Esophagus mucosa (tissue), 1 donor: Measurements from ENCODE around the gene PSMB2. TPM values are rescaled to one million over a fixed set of nuclear protein-coding genes. Genes with fewer than 3 reads are reported as not detected.

Source experiments
- ATAC-seq: fragments of 200-7000 bp; cut with Tn5 transposase; one replicate; pipeline ENCODE4 v1.9.1; 2020
- total RNA-seq: library from RNA; stranded (reverse); gene quantifications from one replicate; pipeline ENCODE4 v1.2.4, GENCODE V29; 2023
- donor health status: DM: yes; HTN: yes; CAD: no.

Gene PSMB2
- total RNA-seq, 1 donor from 2014 or later = 54.6 TPM

DNA sequence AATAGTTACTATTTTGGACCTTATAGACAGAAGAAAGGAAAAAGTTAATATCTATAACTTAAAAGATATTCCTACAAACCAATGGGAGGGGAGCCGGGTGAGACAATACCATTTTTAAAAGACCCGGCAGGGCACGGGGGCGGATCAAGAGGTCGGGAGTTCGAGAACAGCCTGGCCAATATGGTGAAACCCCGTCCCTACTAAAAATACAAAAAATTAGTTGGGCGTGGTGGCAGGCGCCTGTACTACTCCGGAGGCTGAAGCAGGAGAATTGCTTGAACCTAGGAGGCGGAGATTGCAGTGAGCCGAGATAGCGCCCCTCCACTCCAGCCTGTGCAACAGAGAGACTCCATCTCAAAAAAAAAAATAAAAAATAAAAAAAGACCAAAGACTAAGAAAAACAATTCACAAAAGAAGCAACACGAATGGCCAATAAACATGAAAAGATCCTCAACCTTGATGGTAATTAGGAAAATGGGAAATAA lies 1.2 kb upstream of the PSMB2 start:
- no peak for ATAC-seq

DNA sequence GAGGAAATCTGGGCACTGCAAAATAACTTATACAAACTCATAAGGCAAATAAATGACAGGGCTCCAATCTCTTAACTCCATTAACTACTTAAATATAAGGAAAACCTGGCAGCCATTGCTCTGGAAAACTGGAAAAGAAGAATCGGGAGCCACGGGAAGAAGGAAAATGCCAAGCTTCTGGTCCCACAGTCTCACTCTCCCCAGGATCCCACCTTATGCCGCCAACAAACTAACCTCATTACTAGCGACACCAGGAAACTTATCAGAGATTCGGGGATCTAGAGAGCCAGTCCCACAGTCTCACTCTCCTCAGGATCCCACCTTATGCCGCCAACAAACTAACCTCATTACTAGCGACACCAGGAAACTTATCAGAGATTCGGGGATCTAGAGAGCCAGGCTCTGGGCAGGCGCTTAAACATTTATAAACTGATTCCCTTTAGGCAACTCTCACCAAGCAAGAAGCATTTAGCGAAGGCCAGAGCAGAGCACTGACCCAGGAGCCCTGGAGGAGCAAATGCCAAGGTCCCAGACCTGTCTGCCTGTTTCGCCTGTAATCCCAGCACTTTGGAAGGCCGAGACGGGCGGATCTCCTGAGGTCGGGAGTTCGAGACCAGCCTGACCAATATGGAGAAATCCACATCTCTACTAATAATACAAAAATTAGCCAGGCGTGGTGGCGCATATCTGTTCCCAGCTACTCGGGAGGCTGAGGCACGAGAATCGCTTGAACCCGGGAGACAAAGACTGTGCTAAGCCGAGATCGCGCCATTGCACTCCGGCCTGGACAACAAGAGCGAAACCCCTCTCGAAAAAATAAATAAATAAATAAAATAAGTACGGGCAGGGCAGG lies 720 bp downstream of the PSMB2 start:
- ATAC-seq = no peak

DNA sequence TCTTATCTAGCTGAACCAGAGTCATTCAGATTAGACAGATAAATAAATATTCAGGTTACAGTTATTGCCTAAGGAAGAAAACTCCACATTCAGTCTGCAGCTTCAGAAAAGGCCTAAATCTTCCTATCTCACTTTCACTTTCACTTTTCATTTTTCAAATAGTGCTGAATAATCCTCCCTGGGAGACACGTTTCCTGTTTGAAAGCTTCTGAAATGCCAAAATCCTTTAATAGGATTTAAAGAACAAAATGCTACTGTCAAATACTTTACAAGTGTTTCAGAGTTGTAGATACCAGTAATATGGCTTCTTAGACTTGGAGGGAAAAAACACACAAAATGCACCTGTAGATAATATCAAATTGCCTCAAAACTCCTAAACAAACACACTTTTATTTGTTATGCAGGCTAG lies 3.9 kb downstream of the PSMB2 start:
- no peak for ATAC-seq

GRCh38 chr1:35633547-35633946 lies 7.8 kb downstream of the PSMB2 start:
- ATAC-seq = no peak

- no peak for ATAC-seq
These were observed 9.9 kb downstream of the PSMB2 start for GRCh38 chr1:35631396-35631795.

DNA sequence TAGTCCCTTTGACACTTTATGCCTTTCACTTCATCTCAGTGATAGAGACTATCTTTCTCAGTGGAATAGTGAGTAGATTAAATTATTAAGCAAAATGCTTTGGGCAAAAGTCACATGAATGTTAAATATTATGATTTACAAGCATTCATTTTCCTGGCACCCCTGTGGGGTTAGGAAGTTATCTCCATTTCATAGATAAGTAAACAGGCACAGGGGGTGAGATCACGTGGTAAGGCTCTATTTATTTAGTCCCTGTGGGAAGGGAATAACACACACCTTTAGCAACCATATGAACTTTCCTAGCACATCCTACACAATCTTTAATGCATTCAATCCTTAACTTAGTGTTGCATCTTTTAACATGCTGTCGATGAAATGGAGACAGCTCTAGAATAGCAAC lies 12.3 kb downstream of the PSMB2 start:
- no peak for ATAC-seq

DNA sequence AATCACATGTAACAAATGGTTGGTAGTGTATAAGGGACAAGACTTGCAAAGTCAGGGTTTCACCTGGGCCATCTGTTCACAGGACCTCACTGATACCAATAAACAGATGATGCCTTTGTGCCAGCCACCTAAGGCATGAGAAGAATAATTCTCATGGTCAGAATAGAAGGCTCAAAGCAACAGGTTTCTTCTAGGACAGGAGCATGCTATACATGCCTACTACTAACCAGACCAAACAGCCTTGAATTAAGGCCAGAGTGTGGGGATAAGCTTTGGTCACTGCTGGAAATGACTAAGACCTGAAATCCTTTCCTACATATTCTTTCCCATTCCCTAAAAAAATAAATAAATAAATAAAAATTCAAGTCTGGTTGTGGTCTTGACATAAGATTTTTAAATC lies 17.5 kb downstream of the PSMB2 start:
- ATAC-seq = no peak

- no peak for ATAC-seq
These were observed 18.7 kb downstream of the PSMB2 start for GRCh38 chr1:35622510-35623178.

DNA sequence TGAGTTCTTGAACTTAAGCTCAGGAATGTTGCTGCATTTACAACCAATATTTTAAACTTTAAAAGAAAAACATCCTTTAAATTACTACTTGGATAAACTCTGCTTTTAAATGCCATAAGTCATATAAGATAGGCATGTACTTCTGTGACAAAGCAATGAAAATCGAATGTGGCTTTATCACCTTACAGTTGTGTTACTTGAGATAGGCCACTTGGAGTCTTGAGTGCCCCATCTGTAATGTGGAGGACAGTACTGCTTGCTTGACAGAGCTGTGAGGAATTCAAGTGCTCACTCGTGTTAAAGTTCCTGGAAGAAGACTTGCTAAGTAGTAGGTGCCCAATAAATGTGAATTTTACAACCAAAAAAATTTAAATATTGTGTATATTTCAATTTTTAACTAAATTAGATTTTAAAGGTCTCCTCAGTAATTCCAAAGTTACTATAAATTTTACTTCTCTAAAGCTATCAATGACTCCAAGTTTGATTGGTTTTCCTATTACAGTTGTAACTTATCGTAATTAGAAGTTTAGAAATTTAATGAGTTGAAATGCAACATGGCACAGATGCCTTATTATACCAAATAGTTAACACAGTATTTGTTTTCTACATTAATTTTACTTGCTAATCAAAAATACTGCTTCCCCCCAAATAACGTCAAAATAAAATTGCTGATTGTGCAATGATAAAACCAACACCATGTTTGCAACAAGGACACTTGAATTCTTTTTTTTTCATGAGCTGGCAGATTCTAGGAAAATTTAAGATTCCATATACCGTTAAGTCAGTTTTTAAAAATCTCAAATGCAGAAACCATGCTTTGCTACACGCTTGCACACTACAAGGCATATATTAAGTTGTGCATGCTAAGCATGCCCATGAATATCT lies 21.8 kb downstream of the PSMB2 start:
- no peak for ATAC-seq

GRCh38 chr1:35615440-35615839 lies 25.9 kb downstream of the PSMB2 start:
- ATAC-seq = no peak

DNA sequence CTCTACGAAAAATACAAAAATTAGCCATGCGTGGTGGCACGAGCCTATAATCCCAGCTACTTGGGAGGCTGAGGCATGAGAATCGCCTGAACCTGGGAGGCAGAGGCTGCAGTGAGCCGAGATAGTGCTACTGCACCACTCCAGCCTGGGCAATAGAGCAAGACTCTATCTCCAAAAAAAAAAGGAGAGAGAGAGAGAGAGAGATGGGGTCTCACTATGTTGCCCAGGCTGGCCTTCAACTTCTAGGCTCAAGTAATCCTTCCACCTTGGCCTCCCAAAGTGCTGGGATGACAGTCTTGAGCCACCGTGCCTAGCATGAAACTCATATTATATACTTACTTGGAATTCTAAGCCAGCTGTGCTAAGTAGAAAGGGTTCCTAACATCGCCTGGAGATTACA lies 29.7 kb downstream of the PSMB2 start:
- ATAC-seq = no peak

DNA sequence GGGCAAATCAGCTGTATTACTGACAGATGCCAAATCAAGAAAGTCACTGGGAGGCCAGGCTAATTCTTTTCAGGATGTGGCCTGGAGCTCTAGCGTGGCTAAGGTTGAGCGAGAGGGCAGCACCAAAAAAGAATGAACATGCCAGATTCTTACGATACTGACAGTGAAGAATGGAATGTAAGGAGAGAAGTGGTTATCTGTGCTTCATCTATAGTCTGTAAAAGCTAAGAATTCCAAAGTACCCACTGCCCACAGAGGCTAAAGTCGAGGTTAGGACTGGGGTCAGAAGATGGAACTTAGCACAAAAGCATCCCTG lies 35.5 kb downstream of the PSMB2 start:
- ATAC-seq = no peak

DNA sequence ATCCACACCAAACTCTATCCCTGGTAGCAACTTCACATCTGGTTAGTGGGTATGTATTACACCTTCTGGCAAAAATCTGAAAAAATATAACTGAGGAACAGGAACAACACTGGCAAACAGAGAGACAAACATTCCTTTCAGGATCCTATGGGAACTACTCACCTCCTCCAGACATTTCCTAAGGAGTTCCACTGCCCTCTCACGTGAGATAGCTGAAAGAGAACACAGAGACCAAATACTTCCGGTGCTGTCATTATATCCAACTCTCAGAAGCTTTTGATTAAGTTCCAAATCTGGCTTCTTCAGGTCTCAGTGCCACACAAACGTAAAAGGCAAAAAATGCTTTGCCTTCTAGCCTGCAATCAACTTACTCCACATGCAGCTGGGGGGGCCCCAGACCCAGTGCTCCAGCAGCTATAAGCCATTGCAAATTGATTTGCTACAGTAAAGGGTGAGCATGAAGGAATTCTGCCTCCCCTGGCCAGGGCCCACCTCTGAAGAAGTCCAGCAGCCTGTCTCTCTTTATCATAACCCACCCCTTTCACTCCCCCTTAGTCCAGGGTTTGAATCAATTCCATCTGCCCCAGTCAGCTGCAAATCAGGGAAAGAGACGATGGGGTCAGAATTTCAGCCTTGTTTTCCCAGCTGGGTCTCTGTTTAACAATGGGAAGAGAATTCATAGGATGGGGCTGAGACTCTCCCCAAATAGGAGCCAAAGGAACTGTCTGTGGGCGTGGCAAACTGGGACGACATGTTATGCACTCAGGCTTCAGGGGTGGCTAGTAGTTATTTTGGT lies 36.1 kb downstream of the PSMB2 start:
- ATAC-seq = no peak

DNA sequence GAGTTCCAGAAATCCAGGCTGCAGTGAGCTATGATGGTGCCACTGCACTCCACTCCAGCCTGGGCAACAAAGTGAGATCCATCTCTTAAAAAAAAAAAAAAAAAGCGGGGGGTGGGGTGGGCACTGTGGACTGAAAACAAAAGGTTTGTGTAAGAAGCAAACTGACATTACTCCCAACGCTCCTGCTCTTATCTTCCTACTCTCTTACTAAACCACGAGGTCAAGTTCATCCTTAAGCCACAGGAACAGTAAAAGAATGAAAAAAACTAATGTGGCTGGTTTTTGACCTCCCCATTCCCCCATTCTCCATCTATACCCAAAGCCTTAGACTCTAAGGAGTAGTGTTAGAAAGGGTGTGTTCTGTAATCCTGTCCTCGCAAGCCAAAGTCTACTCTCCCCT lies 37.4 kb downstream of the PSMB2 start:
- no peak for ATAC-seq

- ATAC-seq = no peak
These were observed 37.9 kb downstream of the PSMB2 start for GRCh38 chr1:35603468-35603867.

DNA sequence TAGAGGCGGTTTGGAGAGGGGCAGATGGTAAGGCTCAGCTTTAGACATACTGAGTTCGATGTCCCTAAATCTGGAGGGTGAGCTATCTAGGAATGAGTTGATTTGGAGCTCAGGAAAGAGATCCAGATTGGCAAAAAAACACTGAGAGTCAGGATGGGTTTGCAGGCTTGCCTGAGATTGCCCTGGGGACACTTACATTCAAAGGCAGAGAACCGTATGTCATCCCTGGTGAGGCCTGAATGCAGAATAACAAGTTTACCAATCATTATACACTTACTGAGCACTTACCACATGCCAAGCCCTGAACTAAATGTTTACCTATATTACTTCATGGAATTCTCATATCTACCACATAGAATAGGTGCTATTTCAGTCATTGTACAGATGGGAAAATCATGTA lies 40.7 kb downstream of the PSMB2 start:
- no peak for ATAC-seq

- ATAC-seq = no peak
These were observed 41.9 kb downstream of the PSMB2 start for GRCh38 chr1:35599411-35599810.

- ATAC-seq = no peak
These were observed 42.4 kb downstream of the PSMB2 start for GRCh38 chr1:35598895-35599294.

DNA sequence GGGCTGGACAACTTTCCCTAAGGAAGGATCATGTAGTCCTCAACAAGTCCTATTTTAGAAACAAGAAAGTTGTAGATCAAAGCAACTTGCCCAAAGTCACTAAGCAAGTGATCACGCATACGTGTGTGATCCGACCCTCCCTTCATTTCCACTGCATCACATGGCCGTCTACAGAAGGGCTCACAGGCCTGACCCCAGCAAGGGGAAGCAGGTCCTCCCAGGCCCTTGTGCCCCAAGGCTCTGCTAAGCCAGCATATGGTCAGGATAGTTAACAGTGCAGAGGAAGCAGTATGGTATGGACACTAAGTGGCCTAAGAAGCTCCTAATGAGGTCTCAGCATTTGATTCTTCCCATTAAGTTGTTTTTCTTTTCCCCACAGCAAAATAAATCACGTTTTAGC lies 43.5 kb downstream of the PSMB2 start:
- ATAC-seq = no peak

DNA sequence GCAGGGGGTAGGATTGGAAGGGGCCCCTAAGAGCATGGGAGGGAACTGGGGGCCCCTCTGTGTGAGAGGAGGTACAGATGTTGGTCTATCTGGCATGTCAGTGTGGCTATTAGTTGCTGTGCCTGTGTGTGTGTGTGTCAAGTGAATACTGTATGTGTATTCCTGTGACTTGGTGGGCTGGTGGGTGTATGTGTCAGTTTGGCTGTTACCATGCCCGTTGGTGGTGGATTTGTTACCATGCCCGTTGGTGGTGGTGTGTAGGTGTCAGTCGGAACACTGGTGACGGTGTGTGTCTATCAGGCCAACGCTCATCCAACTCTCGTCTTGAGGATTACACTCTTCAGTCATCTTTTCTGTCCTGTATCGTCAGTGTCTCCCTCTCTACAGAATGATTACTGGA lies 45.6 kb downstream of the PSMB2 start:
- ATAC-seq = no peak

DNA sequence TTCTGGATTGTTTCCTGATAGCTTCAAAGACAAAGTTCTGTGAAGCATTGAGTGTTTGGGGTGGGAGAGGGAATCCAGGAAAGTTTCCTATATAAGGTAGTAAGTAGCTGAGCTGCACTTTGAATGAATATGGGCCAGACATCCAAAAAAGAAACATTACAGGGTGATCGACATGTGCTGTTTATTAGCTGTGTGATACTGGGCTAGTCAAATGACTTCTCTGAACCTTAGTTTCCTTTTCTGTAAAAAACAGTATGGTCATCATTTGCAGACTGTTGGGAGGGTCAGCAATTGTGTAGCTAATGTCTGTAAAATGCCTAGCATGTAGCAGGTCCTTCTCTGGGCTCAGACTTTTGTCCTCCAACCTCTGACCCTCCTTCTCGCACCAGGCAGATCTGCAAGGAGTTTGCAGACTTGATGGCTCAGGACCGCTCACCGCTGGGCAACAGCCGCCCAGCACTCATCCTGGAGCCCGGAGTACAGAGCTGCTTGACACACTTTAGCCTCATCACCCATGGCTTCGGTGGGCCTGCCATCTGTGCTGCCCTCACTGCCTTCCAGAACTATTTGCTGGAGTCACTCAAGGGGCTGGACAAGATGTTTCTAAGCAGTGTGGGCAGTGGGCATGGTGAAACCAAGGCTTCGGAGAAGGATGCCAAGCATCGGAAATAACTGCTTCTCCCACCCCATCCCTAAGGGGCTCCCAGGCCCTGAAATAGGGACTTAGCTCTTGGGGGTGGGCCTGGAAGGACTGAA lies 47.1 kb downstream of the PSMB2 start:
- no peak for ATAC-seq
